Thoracic aorta (tissue), 2 donors: Measurements from ENCODE around the gene CFI. TPM values are rescaled to one million over a fixed set of nuclear protein-coding genes. Genes with fewer than 3 reads are reported as not detected.
A peak's percentile ranks its signal among the peaks of the same experiment; 100 is the strongest.

ENCODE experiments used
- ATAC-seq: fragments of 150-250 bp; one replicate; pipeline ENCODE4 v1.8.0; 2017; ENCODE audit warnings: low read depth; ENCODE audit not compliant: insufficient number of reproducible peaks, low FRiP score
- DNase-seq: peaks from one replicate; pipeline ENCODE4 v3.0.0-alpha.2; 2020; ENCODE audit warnings: low spot score
- H3K27ac ChIP-seq, 2 donors: fragments of 200-600 bp; sonication (generic); 1 replicate in 1 of 2; 2 replicates in 1 of 2; pipeline ENCODE4 v1.5.1; 2016; ENCODE audit warnings: mild to moderate bottlenecking in 2 of 2, moderate library complexity in 2 of 2
- H3K27me3 ChIP-seq: fragments of 200-600 bp; sonication (generic); replicated peaks from 2 replicates; pipeline ENCODE4 v1.6.0; 2016; ENCODE audit warnings: mild to moderate bottlenecking; ENCODE audit not compliant: insufficient read depth
- H3K36me3 ChIP-seq: fragments of 200-600 bp; sonication (generic); one replicate; pipeline ENCODE4 v1.5.1; 2016
- H3K4me1 ChIP-seq, 2 donors: fragments of 200-600 bp; sonication (generic); 1 replicate in 1 of 2; 2 replicates in 1 of 2; pipeline versions ENCODE4 v1.5.1 to v1.6.0; 2016; ENCODE audit warnings: low read depth in 2 of 2, mild to moderate bottlenecking in 1 of 2; ENCODE audit not compliant: control insufficient read depth in 1 of 2
- H3K4me3 ChIP-seq: fragments of 200-600 bp; sonication (generic); 2 replicates; pipeline ENCODE4 v1.5.1; 2016; ENCODE audit warnings: mild to moderate bottlenecking
- H3K9me3 ChIP-seq: fragments of 200-600 bp; sonication (generic); 2 replicates; pipeline ENCODE4 v1.5.1; 2016
- CTCF ChIP-seq: fragments of 200-600 bp; sonication (generic); IDR thresholded peaks from one replicate; pipeline ENCODE4 v1.5.1; 2019; ENCODE audit warnings: antibody characterized with exemption
- total RNA-seq, 2 donors: library from RNA; depleted of rRNA; stranded (reverse); fragments of >200 nt; gene quantifications; one replicate each; pipeline versions ENCODE4 v1.1.0 to v1.2.3, GENCODE V29; 2016

Gene CFI
- 10 to 100 TPM in 1 of 2 donors, 1 to 10 TPM in 1; 2.2 to 20.5 TPM for total RNA-seq

- no peak for ATAC-seq
- Histone ChIP-seq H3K4me3 (peak within 1 kb of the TSS; percentile 24), H3K27ac (no peak within 1 kb of the TSS)
Observed at GRCh38 chr4:109801895-109802319, at the start of gene CFI. TSS of gene CFI (minus strand) at chr4:109801999. CDS start at chr4:109801971, 28 bp downstream.

GRCh38 chr4:109850601-109851000, 48.8 kb upstream of the CFI start:
- Histone ChIP-seq H3K4me1 (no peaks in the 10 kb centered on the region), H3K9me3 (no peaks in the 10 kb centered on the region), H3K27ac (no peak overlapping the region), H3K27me3 (no peaks in the 10 kb centered on the region), H3K36me3 (no peaks in the 10 kb centered on the region), H3K4me3 (no peak overlapping the region)
- ATAC-seq: no peak
- no peak for DNase-seq
- no peak for TF ChIP-seq CTCF

More at GRCh38 chr4:109801895-109802319, at the start of gene CFI:
- Histone ChIP-seq H3K36me3 (no peaks in the 10 kb centered on the region), H3K9me3 (no peaks in the 10 kb centered on the region), H3K4me1 (peaks cover 5 to 8% of the 10 kb centered on the region in 2 donors), H3K27me3 (no peaks in the 10 kb centered on the region)
- DNase-seq: no peak
- no peak for TF ChIP-seq CTCF

- no peak for ATAC-seq
- Histone ChIP-seq H3K4me3 (no peak overlapping the region), H3K27ac (no peak overlapping the region), H3K36me3 (no peaks in the 10 kb centered on the region), H3K27me3 (no peaks in the 10 kb centered on the region), H3K9me3 (no peaks in the 10 kb centered on the region), H3K4me1 (no peaks in the 10 kb centered on the region)
- TF ChIP-seq CTCF: no peak
- no peak for DNase-seq
Observed at GRCh38 chr4:109848501-109848900, 46.7 kb upstream of the CFI start.

- no peaks in the 10 kb centered on the region for H3K9me3 ChIP-seq
- DNase-seq (no peak), ATAC-seq (no peak)
- H3K36me3 ChIP-seq: no peaks in the 10 kb centered on the region
- no peaks in the 10 kb centered on the region for H3K27me3 ChIP-seq
- no peaks in the 10 kb centered on the region for H3K4me1 ChIP-seq
- no peak within 1 kb of the TSS for H3K27ac ChIP-seq
- no peak within 1 kb of the TSS for H3K4me3 ChIP-seq
- no peak for TF ChIP-seq CTCF
Observed at GRCh38 chr4:109847896-109848442, 46.2 kb upstream of the CFI start, which contains the start of gene LRIT3. TSS of gene LRIT3 (plus strand) at chr4:109848107. CDS start at chr4:109848202, 95 bp downstream.

GRCh38 chr4:109846395-109847098, 44.7 kb upstream of the CFI start:
- Histone ChIP-seq H3K27ac (no peak overlapping the region), H3K4me1 (no peaks in the 10 kb centered on the region), H3K36me3 (peaks cover 4% of the 10 kb centered on the region), H3K9me3 (no peaks in the 10 kb centered on the region), H3K4me3 (no peak overlapping the region), H3K27me3 (no peaks in the 10 kb centered on the region)
- ATAC-seq: no peak
- no peak for TF ChIP-seq CTCF
- DNase-seq: no peak
